Measurements from ENCODE around the gene AUH. TPM values are rescaled to one million over a fixed set of nuclear protein-coding genes. Genes with fewer than 3 reads are reported as not detected.

AUH gene
- polyA plus RNA-seq, 5 donors = 16.0 to 34.2 (median 27.4) TPM

DNA sequence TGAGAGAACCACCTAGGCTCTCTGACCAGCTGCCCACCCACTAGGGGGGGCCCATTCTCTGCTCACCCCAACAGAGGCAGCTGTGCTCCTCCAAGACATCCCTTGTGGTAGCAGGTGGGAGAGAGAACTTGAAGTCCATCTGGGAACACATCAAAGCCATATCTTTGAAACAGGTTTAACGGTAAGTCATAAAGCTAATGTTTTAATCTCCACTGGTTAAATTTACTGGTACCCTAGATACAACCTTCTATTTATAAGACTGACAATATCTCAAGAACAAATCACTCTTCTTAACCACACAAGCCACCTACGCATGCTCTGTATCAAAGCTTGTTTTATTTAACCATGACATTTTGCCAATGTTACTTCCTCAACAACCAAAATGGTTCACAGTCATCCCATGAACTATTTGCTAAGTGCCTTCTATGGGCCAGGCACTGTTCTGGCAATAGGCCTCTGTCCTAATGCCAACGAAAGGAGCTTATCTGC is 20.4 kb downstream of the AUH start:
- no peak for DNase-seq

DNA sequence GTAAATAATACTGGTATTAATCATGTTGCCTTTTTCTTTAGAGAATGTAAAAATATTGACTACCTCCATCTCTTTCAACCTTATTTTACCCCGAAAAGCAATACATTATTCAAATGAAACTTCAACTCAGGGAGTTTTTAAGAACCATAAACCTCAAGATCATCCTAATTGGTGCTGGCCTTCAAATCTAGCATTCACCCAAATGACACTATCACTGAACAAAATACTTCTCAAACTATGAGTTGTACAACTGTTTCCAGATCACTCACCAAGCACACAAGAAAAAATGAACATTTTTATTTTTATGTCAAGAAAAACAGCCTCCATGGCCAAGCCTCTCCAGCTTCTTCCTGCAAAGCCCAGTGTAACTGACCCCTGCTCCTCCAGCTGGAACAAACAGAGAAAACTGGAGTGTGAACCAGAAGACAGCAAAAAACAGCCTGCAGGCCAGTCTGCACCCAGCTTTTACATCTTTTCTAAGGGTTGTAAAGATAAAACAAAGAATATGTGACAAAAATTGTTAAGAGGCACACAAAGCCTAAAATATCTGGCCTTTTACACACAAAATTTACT is 21.2 kb downstream of the AUH start:
- DNase-seq = no peak

DNA sequence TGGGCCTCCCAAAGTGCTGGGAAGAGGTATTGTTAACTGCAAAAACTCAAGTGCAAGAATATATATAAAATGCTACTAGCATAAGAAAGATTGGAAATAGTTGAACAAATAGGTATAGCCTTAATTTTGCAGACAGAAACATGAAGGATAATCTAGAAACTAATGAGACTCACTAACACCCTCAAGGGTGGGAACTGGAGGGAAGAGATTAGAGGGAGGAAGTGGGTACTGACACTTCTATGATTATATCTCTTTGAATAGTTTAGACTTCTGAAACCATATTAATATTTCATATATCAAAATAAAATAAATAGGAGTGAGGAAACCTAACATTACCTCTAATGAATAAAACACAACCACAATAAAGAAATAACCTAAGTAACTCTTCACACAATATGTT is 23.0 kb downstream of the AUH start:
- DNase-seq = no peak

DNA sequence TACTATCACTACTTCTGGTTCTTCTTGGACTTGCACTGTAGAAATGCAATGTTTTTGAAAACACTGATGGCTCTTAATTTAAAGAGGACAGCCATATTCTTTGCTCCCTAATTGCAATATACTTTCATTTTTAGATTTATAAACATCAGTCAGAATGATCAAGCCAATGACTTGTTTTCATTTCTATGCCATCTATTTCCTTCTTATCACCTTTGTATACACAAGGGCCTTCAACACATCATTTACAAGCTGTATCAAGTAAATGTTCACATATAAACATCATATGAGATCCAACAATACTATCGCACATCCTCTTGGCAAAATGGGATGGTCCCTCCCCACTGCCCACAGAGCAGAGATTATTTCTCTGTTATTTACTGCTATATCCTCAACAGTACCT is 24.9 kb downstream of the AUH start:
- no peak for DNase-seq

DNA sequence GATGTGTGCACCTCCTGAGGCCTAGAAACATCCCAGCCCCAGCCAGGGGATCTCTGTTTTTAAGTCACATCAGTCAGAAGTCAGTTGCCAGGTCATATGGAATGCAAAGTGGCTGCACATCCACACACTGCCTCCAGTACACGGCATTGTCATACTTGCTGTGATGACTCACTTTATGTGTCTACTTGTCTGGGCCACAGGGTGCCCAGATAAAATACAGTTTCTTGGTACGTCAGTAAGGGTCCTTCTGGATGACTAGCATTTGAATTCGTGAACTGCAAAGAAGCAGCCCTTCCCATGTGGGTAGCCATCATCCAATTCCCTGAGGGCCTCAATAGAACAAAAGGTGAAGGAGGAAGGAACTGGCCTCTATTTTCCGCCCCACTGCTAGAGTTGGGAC is 27.7 kb downstream of the AUH start:
- no peak for DNase-seq

DNA sequence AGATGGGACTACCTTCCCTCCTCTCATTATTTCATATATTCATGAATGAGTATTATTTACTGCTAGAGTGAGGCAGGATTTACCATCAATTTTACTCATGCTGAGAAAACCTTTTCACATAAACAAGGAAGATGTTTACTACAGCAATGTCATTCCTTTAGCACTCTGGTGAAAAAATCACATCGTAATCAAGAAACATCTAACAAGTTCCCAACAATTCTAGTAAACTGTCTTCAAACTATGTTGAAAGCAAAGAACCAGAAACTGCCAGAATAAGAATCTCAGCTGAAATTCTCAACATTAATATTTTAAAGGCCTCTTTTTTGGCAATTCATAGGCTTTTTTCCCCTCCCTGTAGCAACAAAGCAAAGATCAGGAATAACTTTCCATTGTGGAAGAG is 28.2 kb downstream of the AUH start:
- DNase-seq = no peak

DNA sequence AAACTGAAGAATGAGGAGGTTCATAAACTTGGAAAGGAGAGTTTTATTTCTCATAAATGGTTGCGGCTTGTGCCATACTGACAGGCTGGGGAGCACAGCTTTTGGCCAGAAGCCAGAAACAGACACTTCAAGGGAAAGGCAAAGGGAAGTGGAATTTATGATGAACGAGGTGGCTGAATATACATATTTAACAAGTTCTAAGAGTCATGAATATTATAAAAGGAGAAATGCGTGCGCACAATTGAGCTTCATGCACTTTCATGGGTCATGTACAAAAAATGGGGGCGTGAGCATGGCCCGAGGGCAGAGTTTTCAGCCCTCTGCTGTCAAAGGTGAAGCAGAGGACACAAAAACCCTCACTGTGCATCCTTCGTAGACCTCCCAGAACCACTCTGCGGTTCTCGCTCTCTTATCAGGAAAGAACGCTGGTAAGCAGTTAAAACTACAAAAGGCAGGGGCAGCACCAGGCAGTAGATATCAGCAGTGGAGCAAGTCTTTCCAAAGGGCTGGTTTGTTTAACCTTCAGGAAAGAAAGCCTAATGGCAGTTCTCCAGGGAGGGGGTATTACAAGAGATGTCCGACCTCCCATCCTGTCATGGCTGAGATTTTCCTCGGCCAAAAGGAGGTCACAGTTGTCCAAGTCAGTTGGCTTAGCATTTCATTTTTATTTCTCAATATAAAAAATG is 29.0 kb downstream of the AUH start:
- DNase-seq = peak; percentile 52

DNA sequence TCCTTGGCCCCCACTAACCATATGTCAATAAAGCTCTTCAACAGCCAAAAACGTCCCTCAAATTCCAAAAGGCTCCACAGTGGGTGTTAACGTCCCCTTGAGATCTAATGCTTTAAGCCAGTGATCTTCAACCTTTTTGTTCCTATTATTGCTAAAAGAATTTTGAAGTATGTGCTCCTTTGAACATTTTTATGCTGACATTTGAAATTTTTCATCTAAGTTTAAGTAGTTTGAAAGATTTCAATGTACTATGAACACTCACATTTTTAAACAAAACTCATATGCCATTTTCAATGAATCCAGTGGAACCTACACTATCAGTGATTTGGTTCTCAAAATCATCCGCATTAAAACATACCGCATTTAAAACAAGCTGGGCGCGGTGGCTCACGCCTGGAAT is 29.9 kb downstream of the AUH start:
- DNase-seq = no peak

DNA sequence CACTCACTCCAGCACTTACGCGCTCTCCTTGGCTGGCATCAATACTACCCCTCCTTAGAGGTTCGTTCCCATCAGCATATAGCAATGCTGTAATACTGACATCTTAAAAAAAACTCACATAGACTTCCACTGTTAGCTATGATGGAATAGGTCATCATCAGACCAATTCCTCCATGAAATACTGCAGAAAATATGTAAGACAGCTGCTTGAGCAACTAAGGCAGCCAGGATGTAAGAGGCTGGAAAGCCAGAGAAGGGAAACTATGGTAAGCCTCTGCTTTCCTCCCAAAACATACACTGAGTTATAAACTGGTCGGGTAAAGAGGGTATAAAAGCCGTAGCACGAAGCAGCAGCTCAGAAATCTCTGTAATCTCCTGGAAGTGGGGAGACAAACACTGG is 33.5 kb downstream of the AUH start:
- no peak for DNase-seq

DNA sequence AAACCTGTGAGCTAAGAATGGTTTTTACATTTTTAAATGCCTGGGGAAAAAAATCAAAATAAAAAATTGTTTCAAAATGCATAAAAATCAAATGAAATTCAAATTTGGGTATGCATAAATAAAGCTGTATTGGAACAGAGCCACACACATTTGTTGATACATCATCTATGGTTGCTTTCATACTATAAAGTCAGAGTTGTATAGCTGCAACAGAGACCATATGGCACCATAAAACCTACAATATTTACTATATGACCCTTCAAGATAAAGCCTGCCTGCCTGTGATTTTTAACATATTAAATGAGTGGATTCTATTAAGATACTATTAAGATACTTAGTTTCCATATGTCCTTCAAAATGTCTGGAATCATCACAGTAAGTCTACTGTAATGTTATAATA is 40.0 kb downstream of the AUH start:
- DNase-seq = no peak

DNA sequence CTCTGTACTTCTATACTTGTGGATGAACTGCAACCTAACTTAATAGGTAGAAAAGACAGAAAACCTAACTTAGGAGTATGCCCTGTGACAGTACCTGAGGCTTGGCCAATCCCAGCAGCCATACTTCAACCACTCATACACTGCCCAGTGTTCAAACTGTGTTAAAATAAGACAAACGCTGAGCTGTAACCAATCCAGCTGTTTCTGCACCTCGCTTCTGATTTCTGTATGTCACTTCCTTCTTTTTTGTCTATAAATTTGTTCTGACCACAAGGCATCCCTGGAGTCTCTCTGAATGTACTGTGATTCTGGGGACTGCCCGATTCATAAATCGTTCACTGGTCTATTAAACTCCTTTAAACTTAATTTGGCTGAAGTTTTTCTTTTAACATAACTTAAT is 41.4 kb downstream of the AUH start:
- DNase-seq = no peak

DNA sequence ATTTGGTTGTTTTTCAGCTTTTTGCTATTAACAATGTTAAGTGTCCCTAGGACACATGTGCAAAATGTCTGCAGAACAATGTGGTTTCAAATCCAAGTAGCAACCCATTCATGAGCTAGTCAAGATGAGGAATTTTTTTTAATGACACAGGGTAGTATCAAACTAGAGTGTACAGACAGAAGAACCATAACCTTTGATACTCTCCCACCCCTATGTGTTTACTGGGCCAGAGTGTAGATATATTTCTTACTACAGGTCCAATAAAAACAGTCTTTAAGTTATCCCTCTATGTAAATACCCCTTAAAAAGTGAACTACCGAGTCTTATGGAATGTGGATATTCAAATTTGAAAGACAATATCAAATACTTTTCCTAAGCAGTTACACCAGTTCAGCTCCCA is 45.6 kb downstream of the AUH start:
- no peak for DNase-seq

DNA sequence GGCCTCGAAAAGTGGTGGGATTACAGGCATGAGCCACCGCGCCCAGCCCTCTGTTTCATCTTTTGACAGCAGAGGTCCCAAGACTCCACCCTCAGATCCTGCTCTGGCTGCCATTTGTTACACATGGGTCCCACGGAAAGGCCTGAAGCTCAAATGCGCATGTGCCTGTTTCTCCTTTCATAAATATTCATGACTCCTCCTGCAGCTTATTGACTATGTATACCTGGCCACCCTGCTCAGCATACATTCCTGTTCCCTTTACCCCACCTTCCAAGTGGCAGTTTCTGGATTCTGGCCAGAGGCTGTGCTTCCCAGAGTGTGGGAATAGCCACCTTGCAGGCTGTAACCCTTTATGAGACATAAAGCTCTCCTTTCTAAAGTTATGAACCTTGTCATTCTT is 46.5 kb downstream of the AUH start:
- DNase-seq = peak in 1 of 2 donors; percentile 37

DNA sequence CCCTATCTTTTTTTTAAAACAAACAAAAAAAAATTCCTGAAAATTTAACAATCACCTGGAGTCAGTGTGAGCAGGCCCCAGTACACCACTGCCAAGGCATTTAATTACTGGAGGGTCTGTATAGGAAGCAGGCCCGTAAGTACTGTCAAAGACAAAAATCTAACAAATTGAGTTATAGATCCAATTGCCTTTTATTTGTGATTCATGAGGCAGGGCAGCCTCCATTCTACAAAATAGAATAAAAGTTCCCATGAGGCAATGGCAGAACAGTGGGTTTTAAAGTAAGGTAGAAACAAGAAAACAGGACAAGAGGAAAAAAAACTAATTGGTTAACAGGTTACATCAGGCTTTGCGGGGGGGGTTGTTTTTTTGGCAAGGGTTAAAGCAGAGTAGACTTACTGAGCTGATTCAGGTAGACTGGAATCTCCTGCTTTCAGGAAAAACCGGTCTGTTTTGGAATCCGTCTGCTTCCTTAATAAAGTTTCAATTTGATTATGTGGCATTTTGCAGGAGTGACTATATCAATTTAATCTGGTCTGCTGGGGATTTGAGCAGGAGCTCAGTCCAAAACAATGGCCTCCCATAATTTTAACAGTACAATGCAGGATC is 48.9 kb downstream of the AUH start:
- DNase-seq = peak in 1 of 2 donors; percentile 35

DNA sequence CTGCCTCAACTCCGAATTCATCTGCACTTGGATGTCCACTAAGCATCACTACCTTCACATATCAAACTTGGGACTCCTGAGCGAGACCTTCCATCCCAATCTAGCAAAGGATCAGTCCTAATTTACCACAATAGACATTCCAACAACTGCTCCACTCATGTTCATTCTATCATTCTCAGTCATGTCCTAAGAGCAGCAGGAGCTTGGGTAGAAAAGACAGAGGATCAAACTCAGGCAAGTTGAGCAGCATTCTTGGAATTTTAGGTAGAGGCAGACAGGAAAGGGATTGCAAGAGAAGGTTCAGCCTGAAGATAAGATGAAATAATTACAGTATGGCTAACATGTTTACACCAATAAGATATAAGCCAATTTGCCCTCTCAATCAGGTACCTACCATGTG is 51.7 kb downstream of the AUH start:
- DNase-seq = no peak

DNA sequence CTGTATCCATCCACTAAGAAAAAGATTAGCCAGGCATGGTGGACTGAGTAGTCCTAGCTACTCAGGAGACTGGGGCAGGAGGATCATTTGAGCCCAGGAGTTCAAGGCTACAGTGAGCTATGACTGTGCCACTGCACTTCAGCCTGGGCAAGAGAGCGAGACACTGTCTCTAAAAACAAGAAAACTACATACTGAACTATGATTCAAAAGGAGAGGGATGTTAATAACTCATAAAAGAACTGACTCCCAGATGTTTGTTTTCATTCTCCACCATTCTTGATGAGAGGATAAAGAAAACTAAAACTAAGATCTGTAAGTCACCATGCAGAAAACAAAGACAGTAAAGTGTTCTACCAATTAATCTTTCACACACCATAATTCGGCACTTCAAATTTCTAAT is 53.5 kb downstream of the AUH start:
- DNase-seq = peak; percentile 40 to 70

DNA sequence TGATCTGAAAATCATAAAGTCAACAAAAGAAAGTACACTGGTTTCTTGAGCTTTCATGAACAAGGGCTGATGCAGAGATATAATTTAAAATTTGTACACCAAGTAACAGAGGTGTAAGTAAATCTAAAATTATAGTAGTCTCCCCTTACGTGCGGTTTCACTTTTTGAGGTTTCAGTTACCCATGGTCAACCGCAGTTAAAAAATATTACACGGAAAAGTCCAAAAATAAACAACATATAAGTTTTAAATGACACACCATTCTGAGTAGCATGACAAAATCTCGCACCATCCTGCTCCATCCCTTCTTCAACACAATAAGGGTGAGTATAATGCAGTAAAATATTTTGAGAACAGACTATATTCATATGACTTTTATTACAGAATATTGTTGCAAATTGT is 54.4 kb downstream of the AUH start:
- DNase-seq = no peak

DNA sequence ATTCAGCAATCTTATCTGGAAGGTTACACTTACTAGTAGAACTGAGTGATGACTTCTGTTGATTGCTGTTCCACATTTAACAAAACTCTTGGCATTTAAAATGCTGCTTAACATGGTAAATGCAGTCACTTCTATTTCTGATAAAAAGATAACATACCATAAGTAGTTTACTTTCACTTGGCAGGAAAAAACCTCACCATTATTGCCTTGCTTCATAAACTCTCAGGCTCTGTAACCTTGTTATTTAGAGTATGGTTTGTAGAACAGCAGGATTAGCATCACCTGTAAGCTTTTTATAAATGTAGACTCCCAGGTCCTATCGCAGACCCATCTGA is 55.5 kb downstream of the AUH start:
- no peak for DNase-seq

DNA sequence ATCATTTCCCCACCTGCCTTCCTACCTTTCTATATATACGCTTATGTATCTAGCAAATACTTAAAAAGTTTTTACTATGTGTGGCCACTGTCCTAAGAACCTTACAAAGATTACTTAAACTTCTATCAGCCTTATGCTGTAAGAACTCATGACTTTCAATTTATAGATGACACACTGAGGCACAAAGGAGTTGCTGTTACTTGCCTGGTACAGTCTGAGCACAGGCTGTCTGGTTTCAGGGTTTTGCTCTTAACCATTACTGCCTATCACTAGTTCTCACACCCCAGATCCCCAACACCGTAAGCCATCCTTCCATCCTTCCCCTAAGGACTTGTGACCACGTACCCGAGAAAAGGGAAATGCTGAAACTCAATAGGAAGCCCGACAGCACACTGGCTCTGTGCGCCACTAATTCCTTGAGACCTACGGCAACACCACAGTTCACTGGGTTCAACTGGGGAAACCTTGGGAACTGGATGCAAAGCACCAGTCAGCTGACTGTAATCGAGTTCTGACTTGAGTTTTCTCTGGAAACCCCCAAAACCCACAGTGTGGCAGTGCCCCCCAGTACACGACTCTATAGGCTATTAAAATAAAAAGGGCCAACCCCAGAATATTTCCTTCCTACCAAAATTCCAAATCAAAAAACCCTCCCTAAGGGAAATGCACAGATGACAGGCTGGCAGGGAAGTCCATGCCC is 56.0 kb downstream of the AUH start:
- no peak for DNase-seq

DNA sequence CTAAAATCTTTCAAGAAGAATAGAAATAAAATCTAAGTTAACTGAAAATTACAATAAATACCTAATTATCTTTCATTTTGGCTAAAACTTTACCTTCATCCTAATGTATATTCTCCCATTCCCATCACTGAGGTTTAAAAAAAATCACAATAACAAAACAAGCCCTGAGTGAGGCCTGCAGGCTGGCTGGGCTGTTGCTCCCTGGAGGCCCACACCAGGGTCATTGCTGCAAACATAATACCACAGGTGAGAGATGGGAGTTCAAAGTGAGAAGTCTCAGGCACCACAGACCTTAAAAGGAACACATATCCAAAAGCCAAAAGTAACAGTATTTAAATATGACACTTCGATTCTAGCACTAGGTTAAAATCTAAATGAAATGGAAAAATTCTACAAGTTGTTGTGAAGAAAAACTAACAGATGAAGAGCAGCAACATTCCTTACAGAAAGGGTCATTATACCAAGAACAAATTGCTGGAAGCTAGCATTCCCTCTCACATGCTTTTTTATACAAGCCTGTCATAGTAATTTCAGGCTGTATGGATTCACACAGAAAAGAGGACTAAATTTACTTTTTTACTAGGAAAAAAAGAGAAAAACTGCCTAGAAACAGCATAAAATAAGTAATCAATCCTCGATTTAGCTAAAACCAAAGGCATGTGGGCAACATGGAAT is 57.8 kb downstream of the AUH start:
- DNase-seq = no peak

DNA sequence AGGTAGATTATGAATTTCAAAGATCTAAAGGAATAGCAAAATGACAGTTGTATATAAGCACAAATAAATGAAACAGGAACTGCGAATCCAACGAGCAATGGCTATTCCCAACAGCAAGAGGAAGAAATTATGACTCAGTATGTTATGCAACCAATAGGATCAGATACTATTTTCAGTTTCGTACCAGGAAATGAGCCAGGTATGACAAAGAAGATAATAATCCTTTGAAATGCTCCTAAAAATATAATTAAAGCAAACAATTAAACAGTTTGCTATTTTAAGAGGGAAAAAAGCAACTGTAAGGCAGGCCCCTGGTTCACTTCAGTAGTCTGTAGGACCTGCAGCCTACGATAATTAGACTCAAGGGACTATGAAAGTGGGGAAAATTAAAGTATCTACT is 58.9 kb downstream of the AUH start:
- DNase-seq = no peak

DNA sequence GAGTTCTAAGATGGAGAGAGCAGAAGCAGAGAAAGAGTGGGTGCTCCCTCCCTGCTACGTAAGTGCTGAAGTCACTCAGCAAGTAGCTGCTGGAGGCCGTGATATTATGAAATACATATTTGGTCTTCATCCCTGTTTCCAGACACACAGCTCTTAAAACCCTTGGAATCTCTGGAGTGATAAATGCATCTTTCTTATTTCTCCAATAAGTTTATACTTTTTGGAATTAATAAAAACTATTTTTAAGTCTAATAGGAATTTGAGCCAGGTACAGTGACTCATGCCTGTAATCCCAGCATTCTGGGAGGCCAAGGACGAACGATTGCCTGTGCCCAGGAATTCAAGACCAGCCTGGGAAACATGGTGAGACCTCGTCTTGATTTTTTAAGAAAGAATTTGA is 60.6 kb downstream of the AUH start:
- DNase-seq = no peak

DNA sequence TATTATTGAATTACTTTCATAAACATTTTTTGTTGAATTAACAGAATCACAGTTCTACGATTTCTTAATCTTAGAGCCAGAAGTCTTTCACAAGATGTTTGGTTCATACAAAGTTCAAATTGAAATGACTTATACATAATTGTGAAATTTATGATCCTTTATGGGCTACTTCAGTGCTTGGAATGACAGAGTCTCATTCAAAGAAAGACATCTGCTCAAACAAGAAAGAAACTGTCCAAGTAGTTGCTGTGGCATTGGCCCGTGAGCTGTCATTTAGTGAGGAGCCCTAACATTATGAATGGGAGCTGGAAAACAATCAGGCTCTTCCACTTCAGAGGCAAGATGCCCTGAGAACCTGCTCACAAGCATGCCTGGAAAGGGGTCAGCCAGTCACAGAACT is 63.4 kb downstream of the AUH start:
- peak; percentile 73 for DNase-seq
